HG03025 (cell line): ENCODE measurements around the gene COL27A1.
"Not testable (repeated sequence)": the region's sequence is repeated elsewhere in the genome, so short reads cannot be mapped to it uniquely, and the experiment has no call there.

Experiments used
- ATAC-seq: cut with Tn5 transposase; IDR thresholded peaks from one replicate; pipeline ENCODE4 v1.9.1; 2021; ENCODE audit warnings: mild to moderate bottlenecking, moderate library complexity; ENCODE audit not compliant: unreplicated experiment, low FRiP score

The COL27A1 gene

GRCh38 chr9:114330636-114331035 is 175.3 kb downstream of the COL27A1 start:
- no peak for ATAC-seq

- ATAC-seq = not testable (repeated sequence)
Observed at GRCh38 chr9:114331229-114332195, 176.2 kb downstream of the COL27A1 start.

- not testable (repeated sequence) for ATAC-seq
Observed at GRCh38 chr9:114332474-114333040, 177.2 kb downstream of the COL27A1 start.

- ATAC-seq = not testable (repeated sequence)
Observed at GRCh38 chr9:114333718-114334117, 178.4 kb downstream of the COL27A1 start.

GRCh38 chr9:114334490-114334889 is 179.2 kb downstream of the COL27A1 start:
- ATAC-seq = no peak

GRCh38 chr9:114335745-114336144 is 180.4 kb downstream of the COL27A1 start:
- no peak for ATAC-seq

- ATAC-seq = no peak
Observed at GRCh38 chr9:114336157-114336556, 180.8 kb downstream of the COL27A1 start.

- ATAC-seq = no peak
Observed at GRCh38 chr9:114336699-114337395, 181.5 kb downstream of the COL27A1 start.

GRCh38 chr9:114338187-114338586 is 182.8 kb downstream of the COL27A1 start:
- ATAC-seq = no peak

- no peak for ATAC-seq
Observed at GRCh38 chr9:114339130-114339908, 184.0 kb downstream of the COL27A1 start.

GRCh38 chr9:114341152-114341830 is 186.0 kb downstream of the COL27A1 start:
- ATAC-seq = no peak

GRCh38 chr9:114341991-114342390 is 186.7 kb downstream of the COL27A1 start:
- ATAC-seq = no peak

GRCh38 chr9:114342755-114343440 is 187.6 kb downstream of the COL27A1 start:
- ATAC-seq = no peak

GRCh38 chr9:114343471-114344187 is 188.3 kb downstream of the COL27A1 start:
- no peak for ATAC-seq

- ATAC-seq = no peak
Observed at GRCh38 chr9:114344188-114344566, 188.8 kb downstream of the COL27A1 start.

- ATAC-seq = no peak
Observed at GRCh38 chr9:114344692-114345091, 189.4 kb downstream of the COL27A1 start.

- ATAC-seq = no peak
Observed at GRCh38 chr9:114345493-114346065, 190.2 kb downstream of the COL27A1 start.

GRCh38 chr9:114346146-114346545 is 190.8 kb downstream of the COL27A1 start:
- no peak for ATAC-seq
